Prostate gland (tissue), 2 donors: ENCODE data around the gene FGF12.

ENCODE experiments used
- CTCF ChIP-seq, 4 experiments: fragments of 200-600 bp in 2 of 4; fragments of 450-650 bp in 2 of 4; sonication (generic) in 2 of 4; IDR thresholded peaks; 1 replicate in 3 of 4; 2 replicates in 1 of 4; pipeline ENCODE4 v1.5.1; 2016 to 2019; ENCODE audit warnings: antibody characterized with exemption in 4 of 4, mild to moderate bottlenecking in 2 of 4, moderate library complexity in 2 of 4
- POLR2AphosphoS5 ChIP-seq: sonication (generic); formaldehyde crosslinking; IDR thresholded peaks from one replicate; pipeline ENCODE4 v1.6.1; 2017; ENCODE audit warnings: antibody characterized with exemption

DNA sequence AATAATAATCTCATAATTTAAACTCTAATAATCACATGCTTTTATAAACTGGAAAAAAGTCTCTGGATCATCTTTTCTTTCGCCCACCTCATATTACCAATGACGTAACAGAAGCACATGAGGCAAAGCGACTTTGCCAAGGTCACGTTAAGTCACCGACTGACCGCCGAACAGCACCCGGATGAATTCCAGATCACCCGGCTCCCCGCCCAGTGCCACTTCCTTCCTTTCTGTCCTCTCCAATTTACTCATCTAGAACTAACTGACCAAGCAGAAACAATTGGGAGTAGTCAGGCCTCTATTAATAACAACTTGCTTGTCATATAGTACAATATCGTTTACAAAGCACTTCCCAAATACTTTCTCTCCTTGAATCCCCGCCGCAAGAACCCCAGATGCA, 21.1 kb downstream of the FGF12 start:
- TF ChIP-seq POLR2AphosphoS5 (no peak), CTCF (IDR thresholded peaks at IDR 0.05) (no peak)
